Transverse colon (tissue), 4 donors: ENCODE measurements around the gene MAX. TPM values are rescaled to one million over a fixed set of nuclear protein-coding genes. Genes with fewer than 3 reads are reported as not detected.

Source experiments
- DNase-seq: peaks from one replicate; pipeline ENCODE4 v3.0.0-alpha.2; 2019
- H3K27ac ChIP-seq, 4 donors: fragments of 200-600 bp; sonication (generic); 2 replicates each; pipeline ENCODE4 v1.5.1; 2016 to 2018; ENCODE audit warnings: inconsistent platforms in 4 of 4
- H3K27me3 ChIP-seq: fragments of 200-600 bp; sonication (generic); 2 replicates; pipeline ENCODE4 v1.5.1; 2017; ENCODE audit warnings: inconsistent platforms
- H3K36me3 ChIP-seq, 4 donors: fragments of 200-600 bp; sonication (generic); 2 replicates each; pipeline ENCODE4 v1.5.1; 2017 to 2019; ENCODE audit warnings: inconsistent platforms in 4 of 4
- H3K4me1 ChIP-seq, 4 donors: fragments of 200-600 bp; sonication (generic); 2 replicates each; pipeline ENCODE4 v1.5.1; 2017 to 2020; ENCODE audit warnings: inconsistent platforms in 4 of 4
- H3K4me3 ChIP-seq, 4 donors: fragments of 200-600 bp; sonication (generic); 1 replicate in 1 of 4; 2 replicates in 3 of 4; pipeline versions ENCODE4 v1.5.1 to v1.6.1; 2017 to 2019; ENCODE audit warnings: inconsistent platforms in 4 of 4
- H3K9me3 ChIP-seq, 2 donors: fragments of 200-600 bp; sonication (generic); 2 replicates each; pipeline ENCODE4 v1.5.1; 2017 to 2019; ENCODE audit warnings: inconsistent platforms in 2 of 2
- EP300 ChIP-seq: sonication (generic); formaldehyde crosslinking; IDR thresholded peaks from one replicate; pipeline ENCODE4 v1.6.1; 2017; ENCODE audit warnings: antibody characterized with exemption, low read depth
- POLR2A ChIP-seq: fragments of 450-650 bp; IDR thresholded peaks from one replicate; pipeline ENCODE4 v1.6.1; 2016; ENCODE audit warnings: antibody characterized with exemption, mild to moderate bottlenecking, moderate library complexity
- POLR2AphosphoS5 ChIP-seq, 3 donors: sonication (generic); formaldehyde crosslinking; IDR thresholded peaks; one replicate each; pipeline ENCODE4 v1.6.1; 2016; ENCODE audit warnings: antibody characterized with exemption in 3 of 3
- WGBS, 2 donors: methylation state at CpG; one replicate each; pipeline ENCODE4 v1.1.5; 2018; ENCODE audit warnings: low coverage in 1 of 2; 5-methylcytosine and 5-hydroxymethylcytosine counted together
- in situ Hi-C, 4 donors: fragments of 200-750 bp; cut with MboI; loops; one replicate each; pipeline versions ENCODE4 v1.15.0 to v1.15.1; 2017; ENCODE audit warnings: low sequenced_read_pairs in 3 of 4, low pct_ligation_motif_present in 1 of 4, low pct_unique_long_range_greater_than_20kb in 1 of 4
- intact Hi-C: fragments of 100-400 bp; cut with DNase I; formaldehyde crosslinking; loops from one replicate; pipeline ENCODE4 v1.15.1; 2023; ENCODE audit warnings: low total_unique reads
- total RNA-seq, 4 donors: library from RNA; depleted of rRNA; stranded (reverse); fragments of >200 nt; gene quantifications; one replicate each; pipeline ENCODE4 v1.1.0, GENCODE V29; 2016
- TF ChIP-seq, protein P1 (sequence below), 5 experiments: fragments of 200-600 bp in 3 of 5; fragments of 450-650 bp in 2 of 5; sonication (generic) in 3 of 5; IDR thresholded peaks; 1 replicate in 2 of 5; 2 replicates in 3 of 5; pipeline ENCODE4 v1.5.1; 2016 to 2017; ENCODE audit warnings: antibody characterized with exemption in 5 of 5, inconsistent platforms in 3 of 5, mild to moderate bottlenecking in 2 of 5, moderate library complexity in 1 of 5

MAX gene
- total RNA-seq, 4 donors from 2014 or later: 35.8 to 139 (median 87.0) TPM

DNA sequence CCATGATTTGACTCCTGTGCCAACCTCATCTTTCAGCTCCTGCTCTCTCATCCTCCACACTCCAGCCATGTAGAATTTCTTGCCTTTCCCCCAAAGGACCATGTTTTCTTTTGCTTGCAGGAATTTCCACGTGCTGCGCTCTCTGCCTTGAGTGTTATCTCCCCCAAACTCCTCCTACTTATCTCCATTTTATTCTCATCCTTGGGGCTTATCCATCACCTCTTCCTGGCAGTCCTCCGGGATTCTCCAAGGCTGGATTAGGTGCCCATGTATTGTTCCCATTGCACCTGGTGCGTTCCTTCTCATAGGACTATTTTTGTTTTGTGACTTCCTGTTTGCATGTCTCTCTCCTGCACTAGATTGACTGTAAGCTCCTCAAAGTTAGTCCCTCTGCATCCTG lies 7.0 kb upstream of the MAX start:
- H3K36me3 ChIP-seq: no peaks in the 10 kb centered on the region
- H3K9me3 ChIP-seq: no peaks in the 10 kb centered on the region
- peaks cover 0 to 3% (median under 1%) of the 10 kb centered on the region in 4 donors for H3K4me1 ChIP-seq
- H3K27me3 ChIP-seq: no peaks in the 10 kb centered on the region
- no peak overlapping the region for H3K27ac ChIP-seq
- in situ Hi-C loops (no loop called here), intact Hi-C loops (no loop called here)
- H3K4me3 ChIP-seq: no peak overlapping the region
- 85 to 92% methylated on average over 4 of the region's 4 CpGs for WGBS, 2 donors
- TF ChIP-seq, protein P1, sequence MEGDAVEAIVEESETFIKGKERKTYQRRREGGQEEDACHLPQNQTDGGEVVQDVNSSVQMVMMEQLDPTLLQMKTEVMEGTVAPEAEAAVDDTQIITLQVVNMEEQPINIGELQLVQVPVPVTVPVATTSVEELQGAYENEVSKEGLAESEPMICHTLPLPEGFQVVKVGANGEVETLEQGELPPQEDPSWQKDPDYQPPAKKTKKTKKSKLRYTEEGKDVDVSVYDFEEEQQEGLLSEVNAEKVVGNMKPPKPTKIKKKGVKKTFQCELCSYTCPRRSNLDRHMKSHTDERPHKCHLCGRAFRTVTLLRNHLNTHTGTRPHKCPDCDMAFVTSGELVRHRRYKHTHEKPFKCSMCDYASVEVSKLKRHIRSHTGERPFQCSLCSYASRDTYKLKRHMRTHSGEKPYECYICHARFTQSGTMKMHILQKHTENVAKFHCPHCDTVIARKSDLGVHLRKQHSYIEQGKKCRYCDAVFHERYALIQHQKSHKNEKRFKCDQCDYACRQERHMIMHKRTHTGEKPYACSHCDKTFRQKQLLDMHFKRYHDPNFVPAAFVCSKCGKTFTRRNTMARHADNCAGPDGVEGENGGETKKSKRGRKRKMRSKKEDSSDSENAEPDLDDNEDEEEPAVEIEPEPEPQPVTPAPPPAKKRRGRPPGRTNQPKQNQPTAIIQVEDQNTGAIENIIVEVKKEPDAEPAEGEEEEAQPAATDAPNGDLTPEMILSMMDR (IDR thresholded peaks at IDR 0.05): no peak
- no peak for TF ChIP-seq POLR2A
- TF ChIP-seq POLR2AphosphoS5 (IDR thresholded peaks at IDR 0.05): no peak
- no peak for TF ChIP-seq EP300
- no peak for DNase-seq

- H3K27me3 ChIP-seq: no peaks in the 10 kb centered on the region
- no peaks in the 10 kb centered on the region for H3K36me3 ChIP-seq
- H3K27ac ChIP-seq: no peak overlapping the region
- in situ Hi-C loops (no loop called here), intact Hi-C loops (no loop called here)
- WGBS, 2 donors: 84 to 100% methylated on average over 1 of the region's 1 CpG
- DNase-seq: no peak
- H3K4me3 ChIP-seq: no peak overlapping the region
- H3K9me3 ChIP-seq: no peaks in the 10 kb centered on the region
- TF ChIP-seq EP300 (no peak), POLR2AphosphoS5 (IDR thresholded peaks at IDR 0.05) (no peak), POLR2A (no peak)
- TF ChIP-seq, protein P1 (IDR thresholded peaks at IDR 0.05): no peak
- peaks cover 0 to 15% (median 8%) of the 10 kb centered on the region in 4 donors for H3K4me1 ChIP-seq
Observed at GRCh38 chr14:65107200-65107599, 4.9 kb upstream of the MAX start.

DNA sequence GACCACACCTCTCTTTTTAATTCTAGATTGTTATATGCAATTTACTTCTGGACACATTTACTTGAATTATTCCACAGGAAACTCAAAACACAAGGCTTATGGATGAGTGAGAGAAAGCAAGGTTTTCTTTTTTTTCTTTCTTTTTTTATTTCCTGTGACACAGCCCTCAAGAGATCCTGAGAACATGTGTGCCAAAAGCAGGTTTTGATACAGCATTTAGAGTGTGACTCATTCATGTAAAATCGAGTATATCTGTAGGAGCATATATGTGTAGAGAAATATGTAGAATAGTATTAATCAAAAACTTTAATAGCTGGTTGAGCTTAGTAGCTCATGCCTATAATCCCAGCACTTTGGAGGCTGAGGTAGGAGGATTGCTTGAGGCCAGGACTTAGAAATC lies 4.4 kb upstream of the MAX start:
- in situ Hi-C loops: no loop called here
- H3K27me3 ChIP-seq: no peaks in the 10 kb centered on the region
- intact Hi-C loops: no loop called here

GRCh38 chr14:65106316-65106715 lies 4.0 kb upstream of the MAX start:
- TF ChIP-seq, protein P1 (IDR thresholded peaks at IDR 0.05): no peak
- TF ChIP-seq POLR2AphosphoS5 (IDR thresholded peaks at IDR 0.05): no peak
- no peak for TF ChIP-seq POLR2A
- TF ChIP-seq EP300: no peak
- Histone ChIP-seq H3K36me3 (no peaks in the 10 kb centered on the region), H3K4me3 (no peak overlapping the region), H3K4me1 (peaks cover 0 to 16% (median 10%) of the 10 kb centered on the region in 4 donors), H3K9me3 (no peaks in the 10 kb centered on the region), H3K27me3 (no peaks in the 10 kb centered on the region), H3K27ac (no peak overlapping the region)
- intact Hi-C loops: no loop called here
- no peak for DNase-seq
- in situ Hi-C loops: no loop called here
- 95 to 100% methylated on average over 2 to 4 of the region's 4 CpGs for WGBS, 2 donors

More for the DNA sequence above, 4.4 kb upstream of the MAX start:
- no peak for DNase-seq
- WGBS, 2 donors: 54 to 62% methylated on average over 1 of the region's 1 CpG
- TF ChIP-seq POLR2A (no peak), EP300 (no peak)
- Histone ChIP-seq H3K4me1 (peaks cover 0 to 15% (median 8%) of the 10 kb centered on the region in 4 donors), H3K36me3 (no peaks in the 10 kb centered on the region), H3K27ac (no peak overlapping the region), H3K9me3 (no peaks in the 10 kb centered on the region), H3K4me3 (no peak overlapping the region)

DNA sequence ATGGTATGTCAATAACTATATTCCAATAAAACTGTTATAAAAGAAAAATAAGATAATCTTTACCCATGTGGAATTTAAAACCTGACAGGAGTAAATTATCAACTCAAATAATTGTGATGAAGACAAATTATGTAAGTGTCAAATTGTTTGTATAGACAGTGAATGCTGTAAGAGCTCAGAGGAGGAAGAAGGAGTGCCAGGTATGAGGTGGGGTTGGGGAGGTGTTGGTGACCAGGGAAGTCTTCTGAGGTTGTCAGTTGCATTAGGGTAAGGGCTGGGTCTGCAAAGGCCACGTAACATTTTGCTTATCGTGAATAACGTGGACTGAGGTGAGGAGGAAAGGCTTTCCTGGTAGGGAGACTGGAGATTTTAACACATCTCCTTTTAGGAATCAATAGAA lies 2.5 kb upstream of the MAX start:
- peak; percentile 41 for DNase-seq
- intact Hi-C loops: loop anchor here (5.0 kb wide), 1 partner anchor 117 kb away; the partner anchor contains the start of gene FNTB
- H3K4me3 ChIP-seq: no peak overlapping the region
- H3K4me1 ChIP-seq: peaks cover 8 to 31% (median 20%) of the 10 kb centered on the region in 4 donors
- in situ Hi-C loops: no loop called here
- 52 to 78% methylated on average over 3 of the region's 3 CpGs for WGBS, 2 donors
- no peaks in the 10 kb centered on the region for H3K27me3 ChIP-seq
- peak overlapping the region in 1 of 4 donors; percentile 19 for H3K27ac ChIP-seq
- H3K36me3 ChIP-seq: no peaks in the 10 kb centered on the region
- peak in 1 of 3 donors; percentile 44 for TF ChIP-seq POLR2AphosphoS5 (IDR thresholded peaks at IDR 0.05)
- TF ChIP-seq EP300: no peak
- no peaks in the 10 kb centered on the region for H3K9me3 ChIP-seq
